Prostate gland (tissue), 2 donors: ENCODE measurements around the gene SLF1. TPM values are rescaled to one million over a fixed set of nuclear protein-coding genes. Genes with fewer than 3 reads are reported as not detected.

Source experiments
- DNase-seq: peaks from one replicate; pipeline ENCODE4 v3.0.0-alpha.2; 2019; ENCODE audit warnings: low spot score
- H3K27ac ChIP-seq, 2 donors: fragments of 200-600 bp; sonication (generic); 2 replicates each; pipeline ENCODE4 v1.5.1; 2017 to 2019
- H3K27me3 ChIP-seq: fragments of 200-600 bp; sonication (generic); replicated peaks from 2 replicates; pipeline ENCODE4 v1.5.1; 2019; ENCODE audit not compliant: insufficient read depth
- H3K36me3 ChIP-seq, 2 donors: fragments of 200-600 bp; sonication (generic); 1 replicate in 1 of 2; 2 replicates in 1 of 2; pipeline versions ENCODE4 v1.5.1 to v1.8.1; 2017 to 2019
- H3K4me1 ChIP-seq: fragments of 200-600 bp; sonication (generic); replicated peaks from 2 replicates; pipeline ENCODE4 v1.5.1; 2019
- H3K4me3 ChIP-seq, 2 donors: fragments of 200-600 bp; sonication (generic); 2 replicates each; pipeline ENCODE4 v1.5.1; 2017 to 2019
- H3K9me3 ChIP-seq: fragments of 200-600 bp; sonication (generic); 2 replicates; pipeline ENCODE4 v1.5.1; 2017
- CTCF ChIP-seq, 4 experiments: fragments of 200-600 bp in 2 of 4; fragments of 450-650 bp in 2 of 4; sonication (generic) in 2 of 4; IDR thresholded peaks; 1 replicate in 3 of 4; 2 replicates in 1 of 4; pipeline ENCODE4 v1.5.1; 2016 to 2019; ENCODE audit warnings: antibody characterized with exemption in 4 of 4, mild to moderate bottlenecking in 2 of 4, moderate library complexity in 2 of 4
- POLR2A ChIP-seq: fragments of 450-650 bp; IDR thresholded peaks from one replicate; pipeline ENCODE4 v1.6.1; 2016; ENCODE audit warnings: antibody characterized with exemption, mild to moderate bottlenecking
- POLR2AphosphoS5 ChIP-seq: sonication (generic); formaldehyde crosslinking; IDR thresholded peaks from one replicate; pipeline ENCODE4 v1.6.1; 2017; ENCODE audit warnings: antibody characterized with exemption
- WGBS: methylation state at CpG from one replicate; pipeline ENCODE4 v1.1.5; 2018; 5-methylcytosine and 5-hydroxymethylcytosine counted together
- intact Hi-C: fragments of 100-400 bp; cut with DNase I; formaldehyde crosslinking; loops from one replicate; pipeline ENCODE4 v1.14.2; 2022
- total RNA-seq, 2 donors: library from RNA; depleted of rRNA; stranded (reverse); fragments of >200 nt; gene quantifications; one replicate each; pipeline ENCODE4 v1.1.0, GENCODE V29; 2016

SLF1 gene
- total RNA-seq, 2 donors from 2014 or later: 4.6 to 34.4 TPM

GRCh38 chr5:94672746-94673145, 54.3 kb downstream of the SLF1 start:
- DNase-seq: no peak

GRCh38 chr5:94674490-94675382, 56.3 kb downstream of the SLF1 start:
- 88% methylated on average over 1 of the region's 1 CpG for WGBS
- intact Hi-C loops: no loop called here

More at GRCh38 chr5:94672746-94673145, 54.3 kb downstream of the SLF1 start:
- Histone ChIP-seq H3K9me3 (no peaks in the 10 kb centered on the region), H3K4me3 (no peak overlapping the region), H3K27ac (no peak overlapping the region), H3K36me3 (no peaks in the 10 kb centered on the region), H3K27me3 (no peaks in the 10 kb centered on the region), H3K4me1 (no peaks in the 10 kb centered on the region)
- 74% methylated on average over 1 of the region's 1 CpG for WGBS
- intact Hi-C loops: no loop called here
- TF ChIP-seq CTCF (IDR thresholded peaks at IDR 0.05) (no peak), POLR2A (no peak), POLR2AphosphoS5 (no peak)

GRCh38 chr5:94675965-94676618, 57.6 kb downstream of the SLF1 start:
- WGBS: 96% methylated on average over 4 of the region's 4 CpGs
- no peaks in the 10 kb centered on the region for H3K4me1 ChIP-seq
- intact Hi-C loops: no loop called here
- H3K27ac ChIP-seq: no peak overlapping the region
- H3K27me3 ChIP-seq: no peaks in the 10 kb centered on the region
- no peaks in the 10 kb centered on the region for H3K9me3 ChIP-seq
- H3K4me3 ChIP-seq: no peak overlapping the region
- no peaks in the 10 kb centered on the region for H3K36me3 ChIP-seq
- DNase-seq: no peak
- no peak for TF ChIP-seq CTCF (IDR thresholded peaks at IDR 0.05)
- no peak for TF ChIP-seq POLR2A
- no peak for TF ChIP-seq POLR2AphosphoS5

More at GRCh38 chr5:94674490-94675382, 56.3 kb downstream of the SLF1 start:
- H3K27ac ChIP-seq: no peak overlapping the region
- no peak for DNase-seq
- H3K4me1 ChIP-seq: no peaks in the 10 kb centered on the region
- no peaks in the 10 kb centered on the region for H3K9me3 ChIP-seq
- no peaks in the 10 kb centered on the region for H3K27me3 ChIP-seq
- TF ChIP-seq POLR2A (no peak), POLR2AphosphoS5 (no peak), CTCF (IDR thresholded peaks at IDR 0.05) (no peak)
- no peaks in the 10 kb centered on the region for H3K36me3 ChIP-seq
- H3K4me3 ChIP-seq: no peak overlapping the region

GRCh38 chr5:94682814-94683520, 64.5 kb downstream of the SLF1 start:
- intact Hi-C loops: no loop called here
- no peak for DNase-seq
- H3K27ac ChIP-seq: no peak overlapping the region
- H3K4me1 ChIP-seq: no peaks in the 10 kb centered on the region
- TF ChIP-seq POLR2AphosphoS5 (no peak), CTCF (IDR thresholded peaks at IDR 0.05) (no peak), POLR2A (no peak)
- no peaks in the 10 kb centered on the region for H3K27me3 ChIP-seq
- H3K36me3 ChIP-seq: no peaks in the 10 kb centered on the region
- 68% methylated on average over 5 of the region's 5 CpGs for WGBS
- H3K9me3 ChIP-seq: no peaks in the 10 kb centered on the region
- H3K4me3 ChIP-seq: no peak overlapping the region
